ENCODE data around the gene CAMKMT.

Gene CAMKMT

DNA sequence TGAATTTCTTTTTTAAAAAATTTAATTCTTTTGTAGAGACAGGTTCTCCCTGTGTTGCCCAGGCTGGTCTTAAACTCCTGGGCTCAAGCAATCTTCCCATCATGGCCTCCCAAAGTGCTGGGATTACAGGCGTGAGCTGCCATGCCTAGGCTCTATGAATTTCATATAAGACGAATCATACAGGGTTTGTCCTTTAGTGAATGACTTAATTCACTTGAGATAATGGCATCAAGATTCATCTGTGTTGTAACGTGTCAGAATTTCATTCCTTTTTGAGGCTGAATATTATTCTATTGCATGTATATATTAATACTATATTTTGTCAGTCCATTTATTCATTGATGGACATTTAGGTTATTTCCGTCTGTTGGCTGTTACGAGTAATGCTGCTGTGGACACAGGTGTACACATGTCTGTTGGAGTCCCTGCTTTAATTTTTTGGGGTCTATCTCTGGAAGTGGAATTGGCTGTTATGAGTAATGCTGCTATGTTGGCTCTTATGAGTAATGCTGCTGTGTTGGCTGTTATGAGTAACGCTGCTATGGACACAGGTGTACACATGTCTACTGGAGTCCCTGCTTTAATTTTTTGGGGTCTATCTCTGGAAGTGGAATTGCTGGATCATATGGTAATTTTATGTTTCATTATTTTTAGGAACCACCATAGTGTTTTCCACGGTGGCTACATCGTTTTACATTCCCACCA is 210.6 kb downstream of the CAMKMT start:
- no peak overlapping the region for H3K4me3 ChIP-seq (ENCODE audit: low read depth, low read length)
- TF ChIP-seq, protein P1, sequence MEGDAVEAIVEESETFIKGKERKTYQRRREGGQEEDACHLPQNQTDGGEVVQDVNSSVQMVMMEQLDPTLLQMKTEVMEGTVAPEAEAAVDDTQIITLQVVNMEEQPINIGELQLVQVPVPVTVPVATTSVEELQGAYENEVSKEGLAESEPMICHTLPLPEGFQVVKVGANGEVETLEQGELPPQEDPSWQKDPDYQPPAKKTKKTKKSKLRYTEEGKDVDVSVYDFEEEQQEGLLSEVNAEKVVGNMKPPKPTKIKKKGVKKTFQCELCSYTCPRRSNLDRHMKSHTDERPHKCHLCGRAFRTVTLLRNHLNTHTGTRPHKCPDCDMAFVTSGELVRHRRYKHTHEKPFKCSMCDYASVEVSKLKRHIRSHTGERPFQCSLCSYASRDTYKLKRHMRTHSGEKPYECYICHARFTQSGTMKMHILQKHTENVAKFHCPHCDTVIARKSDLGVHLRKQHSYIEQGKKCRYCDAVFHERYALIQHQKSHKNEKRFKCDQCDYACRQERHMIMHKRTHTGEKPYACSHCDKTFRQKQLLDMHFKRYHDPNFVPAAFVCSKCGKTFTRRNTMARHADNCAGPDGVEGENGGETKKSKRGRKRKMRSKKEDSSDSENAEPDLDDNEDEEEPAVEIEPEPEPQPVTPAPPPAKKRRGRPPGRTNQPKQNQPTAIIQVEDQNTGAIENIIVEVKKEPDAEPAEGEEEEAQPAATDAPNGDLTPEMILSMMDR (IDR thresholded peaks at IDR 0.05; ENCODE audit: low read depth, low read length, missing control alignments): no peak
- DNase-seq (ENCODE audit: low read depth): no peak

DNA sequence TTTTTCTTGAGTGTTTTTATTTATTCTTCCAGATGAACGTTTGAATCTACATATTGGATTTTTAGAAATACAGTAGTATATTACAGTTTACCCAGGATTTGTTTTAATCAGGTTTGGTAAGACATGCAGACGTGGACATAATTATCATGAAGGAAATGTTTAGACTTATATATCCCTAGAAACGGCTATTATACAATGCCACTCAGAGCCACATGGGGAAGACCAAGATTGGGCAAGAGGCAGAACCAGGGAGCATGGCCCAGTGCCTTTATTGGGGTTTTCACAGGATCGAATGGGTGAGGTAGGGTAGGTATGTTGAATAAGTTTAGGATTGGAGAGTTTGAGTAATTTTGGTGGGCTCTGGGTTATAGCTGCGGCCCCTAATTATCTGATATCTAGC is 212.2 kb downstream of the CAMKMT start:
- TF ChIP-seq, protein P1 (IDR thresholded peaks at IDR 0.05; ENCODE audit: low read depth, low read length, missing control alignments): no peak
- DNase-seq (ENCODE audit: low read depth): no peak
- H3K4me3 ChIP-seq (ENCODE audit: low read depth, low read length): no peak overlapping the region

DNA sequence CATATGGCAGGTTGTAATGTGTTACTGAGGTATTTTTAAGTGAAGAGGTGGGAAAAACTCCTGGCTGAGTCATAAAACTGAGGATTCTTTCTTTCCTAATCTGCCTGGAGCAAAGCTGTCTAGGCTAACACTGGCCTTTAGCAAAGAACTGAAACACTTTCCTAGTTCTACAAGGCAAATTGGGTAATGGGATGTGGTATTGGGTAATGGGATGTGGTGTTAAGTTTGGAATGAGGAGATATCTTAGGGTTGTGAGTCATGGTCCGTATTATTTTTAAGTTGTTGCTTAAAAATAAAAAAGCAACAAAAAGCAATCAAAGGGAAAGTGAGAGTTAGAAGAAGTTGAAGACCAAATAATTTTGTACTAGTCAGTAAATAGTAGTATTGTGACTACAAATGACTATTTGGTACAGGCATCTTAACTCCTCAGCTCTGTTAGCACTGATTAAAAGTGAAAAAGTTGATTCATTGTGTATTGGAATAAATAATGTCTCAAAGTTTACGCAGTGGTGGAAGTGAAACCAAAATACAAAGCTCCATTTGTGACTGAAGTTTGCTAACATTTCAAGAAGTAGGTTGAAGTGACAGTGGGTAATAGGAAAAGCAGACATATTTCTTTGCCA is 216.8 kb downstream of the CAMKMT start:
- DNase-seq (ENCODE audit: low read depth): peak; percentile 19
- TF ChIP-seq, protein P1 (IDR thresholded peaks at IDR 0.05; ENCODE audit: low read depth, low read length, missing control alignments): no peak
- no peak overlapping the region for H3K4me3 ChIP-seq (ENCODE audit: low read depth, low read length)

DNA sequence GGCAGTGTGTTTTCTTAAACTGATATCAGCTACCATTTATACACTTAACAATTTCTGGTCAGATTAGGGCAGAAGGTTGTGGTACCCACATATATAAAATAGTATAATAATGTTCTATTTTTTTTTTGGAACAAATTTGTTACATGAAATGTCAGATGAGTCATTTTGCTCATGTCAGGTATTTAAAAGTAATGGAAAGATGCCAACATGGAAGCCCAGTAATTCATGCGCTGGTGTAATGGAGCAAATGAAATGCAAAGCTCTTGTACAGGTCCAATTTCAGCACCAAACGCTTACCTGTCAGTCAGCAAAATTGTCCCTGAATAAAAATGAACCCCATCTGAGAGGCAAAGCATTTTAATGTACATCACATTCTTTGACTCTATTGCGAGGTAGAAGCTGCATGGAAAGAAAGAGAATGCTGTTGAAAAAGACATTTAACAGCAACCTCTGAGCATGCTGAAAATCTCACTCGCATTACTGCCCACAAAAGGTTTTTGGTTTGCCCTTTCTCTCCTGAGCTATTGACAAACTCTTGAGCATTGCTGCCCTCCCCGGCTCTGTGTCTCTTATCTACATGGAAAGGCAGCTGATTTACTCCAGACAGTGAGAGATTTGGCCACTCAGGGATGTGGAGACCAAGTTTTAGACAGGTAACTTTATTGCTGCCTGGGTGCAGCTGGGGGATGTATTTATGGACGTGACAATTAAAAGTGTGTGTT is 217.5 kb downstream of the CAMKMT start:
- DNase-seq (ENCODE audit: low read depth): no peak
- TF ChIP-seq, protein P1 (IDR thresholded peaks at IDR 0.05; ENCODE audit: low read depth, low read length, missing control alignments): no peak
- H3K4me3 ChIP-seq (ENCODE audit: low read depth, low read length): no peak overlapping the region

DNA sequence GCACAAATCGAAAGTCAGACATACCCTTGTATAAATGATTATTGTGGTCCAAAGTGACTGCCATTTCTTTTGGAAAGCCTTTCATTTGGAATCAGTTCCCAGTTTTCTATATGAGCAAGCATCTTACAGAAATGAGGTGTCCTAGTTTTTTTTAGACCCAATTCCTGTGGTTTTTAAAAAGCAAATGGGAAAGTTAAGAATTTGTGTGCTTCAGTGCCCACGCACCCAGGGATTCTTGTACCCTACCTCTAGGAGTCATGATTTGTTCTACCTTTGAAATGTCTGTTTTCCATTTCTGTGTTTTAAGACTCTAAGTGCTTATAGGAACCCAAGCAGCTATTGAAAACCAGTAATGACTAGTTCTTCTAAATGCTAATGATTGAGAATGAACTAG is 218.1 kb downstream of the CAMKMT start:
- no peak for DNase-seq (ENCODE audit: low read depth)
- TF ChIP-seq, protein P1 (IDR thresholded peaks at IDR 0.05; ENCODE audit: low read depth, low read length, missing control alignments): no peak
- H3K4me3 ChIP-seq (ENCODE audit: low read depth, low read length): no peak overlapping the region

DNA sequence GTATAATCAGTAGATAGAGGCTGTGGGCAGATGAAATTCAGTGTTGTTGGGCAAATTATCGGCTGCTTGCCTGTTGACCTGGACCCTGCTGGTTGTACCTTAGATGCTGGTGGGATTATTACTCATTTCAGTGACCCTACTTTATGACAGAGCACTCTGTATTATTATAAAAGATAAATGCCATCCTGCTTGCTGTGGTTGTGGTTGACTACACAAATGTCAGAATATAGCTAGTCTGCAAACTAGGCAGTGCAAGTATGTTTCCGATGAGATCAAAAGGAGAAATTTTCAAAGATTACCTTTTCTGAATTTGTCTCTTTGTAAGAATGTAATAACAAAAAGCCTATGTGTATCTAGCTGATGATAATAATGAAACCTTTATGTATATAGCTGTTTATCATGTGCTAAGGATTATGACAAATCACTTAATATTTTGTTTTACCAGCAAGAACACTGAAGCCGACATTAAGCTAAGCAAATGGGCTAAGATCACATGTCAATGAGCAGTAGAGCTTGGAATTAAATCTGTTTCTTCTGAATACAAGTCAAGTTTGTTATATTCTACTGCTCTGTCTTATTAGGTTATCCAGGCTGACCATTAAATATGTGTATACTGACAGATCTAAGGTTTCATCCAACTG is 219.2 kb downstream of the CAMKMT start:
- DNase-seq (ENCODE audit: low read depth): no peak
- H3K4me3 ChIP-seq (ENCODE audit: low read depth, low read length): no peak overlapping the region
- TF ChIP-seq, protein P1 (IDR thresholded peaks at IDR 0.05; ENCODE audit: low read depth, low read length, missing control alignments): no peak

All from GM12864 (cell line).